Inflammatory macrophage treated with lipopolysaccharide for 4 hours (primary cell): ENCODE results near the gene FERMT3.

ENCODE experiments used
- DNase-seq: peaks from one replicate; pipeline ENCODE4 v3.0.0-alpha.2; 2020

The FERMT3 gene

GRCh38 chr11:64186492-64187165 is 19.9 kb upstream of the FERMT3 start:
- DNase-seq: no peak

GRCh38 chr11:64192434-64192833 is 14.1 kb upstream of the FERMT3 start:
- DNase-seq: peak; percentile 90

- DNase-seq: peak; percentile 70
Observed at GRCh38 chr11:64196626-64197025, 9.9 kb upstream of the FERMT3 start.

DNA sequence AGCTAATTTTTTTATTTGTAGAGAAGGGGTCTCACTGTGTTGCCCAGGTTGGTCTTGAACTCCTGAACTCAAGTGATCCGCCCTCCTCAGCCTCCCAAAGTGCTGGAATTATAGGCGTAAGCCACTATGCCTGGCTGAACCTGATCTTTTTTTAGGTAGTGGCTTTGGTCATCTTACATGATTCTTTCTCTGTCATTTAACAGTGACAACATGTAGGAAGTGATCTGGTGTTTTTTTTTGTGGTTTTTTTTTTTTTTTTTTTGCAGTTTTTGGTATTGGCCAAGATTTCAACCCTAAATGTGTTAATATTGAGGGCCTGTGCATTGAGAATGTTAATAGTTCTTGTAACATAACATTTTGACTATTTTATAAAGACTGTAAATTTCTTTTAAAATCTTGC is 8.0 kb upstream of the FERMT3 start:
- DNase-seq: peak; percentile 71

- no peak for DNase-seq
Observed at GRCh38 chr11:64201543-64201942, 5.0 kb upstream of the FERMT3 start.

- DNase-seq: no peak
Observed at GRCh38 chr11:64202992-64203391, 3.5 kb upstream of the FERMT3 start.

GRCh38 chr11:64203421-64204079 is 3.0 kb upstream of the FERMT3 start:
- no peak for DNase-seq

DNA sequence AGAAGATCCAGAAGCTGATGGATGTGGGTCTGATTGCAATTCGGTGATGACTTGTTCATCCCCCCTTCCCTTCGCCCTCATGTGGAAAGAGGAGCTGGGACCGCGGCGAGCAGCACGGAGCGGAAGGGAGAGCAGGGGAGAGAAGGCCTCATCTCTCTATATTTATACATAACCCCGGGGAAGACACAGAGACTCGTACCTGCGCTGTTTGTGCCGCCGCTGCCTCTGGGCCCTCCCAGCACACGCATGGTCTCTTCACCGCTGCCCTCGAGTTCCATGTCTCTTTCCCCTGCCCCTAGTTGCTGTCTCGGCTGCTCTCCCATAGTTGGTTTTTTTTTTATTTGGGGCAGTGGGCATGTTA is 2.5 kb upstream of the FERMT3 start:
- no peak for DNase-seq

DNA sequence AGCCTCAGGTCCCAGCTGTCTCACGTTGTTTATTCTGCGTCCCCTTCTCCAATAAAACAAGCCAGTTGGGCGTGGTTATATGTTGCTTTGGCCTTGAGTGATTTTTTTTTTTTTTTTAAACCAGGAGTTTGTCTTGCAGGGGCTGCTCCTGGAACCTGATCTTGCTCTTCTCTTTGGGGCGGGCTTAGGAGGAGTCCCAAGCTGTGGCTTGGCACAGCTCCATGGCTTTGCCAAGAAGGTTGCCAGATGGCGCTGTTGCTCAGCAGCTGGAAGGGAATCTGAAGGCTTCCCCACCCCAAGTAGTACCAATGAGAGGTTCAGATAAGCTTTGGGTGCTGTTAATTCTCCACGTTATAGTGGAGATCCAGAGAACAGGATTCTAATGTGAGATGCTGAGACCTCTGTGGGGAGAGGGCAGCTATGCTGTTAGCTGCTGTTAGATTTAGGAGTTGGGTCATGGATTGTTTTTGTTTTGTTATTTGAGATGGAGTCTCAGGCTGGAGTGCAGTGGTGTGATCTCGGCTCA is 2.0 kb upstream of the FERMT3 start:
- DNase-seq: peak; percentile 89

DNA sequence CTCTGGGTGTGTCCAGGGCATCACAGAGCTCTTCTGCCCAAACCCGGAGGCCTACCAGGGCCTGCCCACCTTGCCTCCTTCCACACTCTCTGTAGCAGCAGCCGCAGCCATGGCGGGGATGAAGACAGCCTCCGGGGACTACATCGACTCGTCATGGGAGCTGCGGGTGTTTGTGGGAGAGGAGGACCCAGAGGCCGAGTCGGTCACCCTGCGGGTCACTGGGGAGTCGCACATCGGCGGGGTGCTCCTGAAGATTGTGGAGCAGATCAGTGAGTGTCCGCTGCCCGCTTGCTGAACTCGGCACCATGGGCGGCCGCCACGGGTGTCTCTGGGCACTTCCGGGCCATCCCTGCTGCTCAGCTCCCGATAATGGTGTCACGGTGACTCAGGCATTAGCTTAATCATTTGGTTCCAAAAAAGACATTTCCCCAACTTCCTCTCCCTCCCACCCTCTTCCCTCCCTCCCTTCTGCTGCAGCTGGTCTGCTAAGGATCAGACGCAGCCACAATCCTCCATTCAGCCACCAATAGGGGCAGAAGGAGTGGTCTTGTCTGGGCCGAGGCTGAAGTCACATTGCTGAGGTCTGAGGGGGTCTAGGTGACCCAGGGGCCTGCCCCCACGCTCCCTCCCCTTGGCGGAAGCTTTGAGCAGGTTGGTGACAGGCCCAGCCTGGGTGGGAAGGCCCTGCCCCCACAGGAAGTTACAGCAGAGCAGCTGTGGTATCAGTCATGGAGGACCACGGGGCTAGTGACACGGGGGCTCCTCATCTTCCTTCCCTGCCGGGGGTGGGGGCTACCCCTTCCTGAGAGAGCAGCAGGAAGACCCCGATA is 950 bp downstream of the FERMT3 start:
- peak; percentile 94 for DNase-seq

GRCh38 chr11:64208086-64208795 is 1.7 kb downstream of the FERMT3 start:
- no peak for DNase-seq

DNA sequence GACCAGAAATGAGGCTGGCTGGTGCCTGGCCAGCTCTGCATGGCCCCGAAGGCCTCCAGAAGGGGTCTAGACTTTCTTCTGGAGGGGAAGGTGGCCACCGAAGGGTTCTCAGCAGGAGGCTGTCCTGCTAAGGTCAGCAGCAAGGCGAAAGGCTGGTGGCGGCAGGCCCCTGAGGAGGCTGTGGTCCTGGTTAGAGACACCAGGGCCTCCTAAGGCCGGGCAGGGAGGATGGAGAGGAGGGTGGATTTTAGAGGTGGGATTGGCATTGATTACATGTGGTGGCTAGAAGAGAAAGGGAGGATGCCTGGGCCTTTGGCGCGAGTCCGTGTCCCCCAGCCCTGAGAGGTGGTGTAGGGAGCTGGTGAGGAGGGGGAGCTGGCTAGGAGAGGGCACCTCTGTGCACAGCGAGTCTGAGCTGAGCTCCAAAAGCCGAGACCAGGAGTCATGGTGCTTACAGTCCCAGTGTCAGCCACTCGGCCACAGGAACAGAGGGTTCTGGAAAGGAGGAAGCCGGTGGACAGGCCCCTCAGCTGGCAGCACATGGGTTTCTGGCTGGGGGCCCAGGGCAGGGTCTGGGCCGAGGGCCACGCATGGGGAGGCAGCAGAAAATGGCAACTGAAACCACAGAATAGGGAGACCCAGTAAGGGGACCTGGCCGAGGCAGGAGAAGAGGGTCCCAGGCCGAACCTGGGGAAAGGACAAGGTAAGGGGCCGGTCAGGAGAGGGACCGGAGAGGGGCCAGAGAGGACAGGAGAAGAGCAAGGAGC is 2.5 kb downstream of the FERMT3 start:
- no peak for DNase-seq

GRCh38 chr11:64209563-64209843 is 3.0 kb downstream of the FERMT3 start:
- DNase-seq: no peak

DNA sequence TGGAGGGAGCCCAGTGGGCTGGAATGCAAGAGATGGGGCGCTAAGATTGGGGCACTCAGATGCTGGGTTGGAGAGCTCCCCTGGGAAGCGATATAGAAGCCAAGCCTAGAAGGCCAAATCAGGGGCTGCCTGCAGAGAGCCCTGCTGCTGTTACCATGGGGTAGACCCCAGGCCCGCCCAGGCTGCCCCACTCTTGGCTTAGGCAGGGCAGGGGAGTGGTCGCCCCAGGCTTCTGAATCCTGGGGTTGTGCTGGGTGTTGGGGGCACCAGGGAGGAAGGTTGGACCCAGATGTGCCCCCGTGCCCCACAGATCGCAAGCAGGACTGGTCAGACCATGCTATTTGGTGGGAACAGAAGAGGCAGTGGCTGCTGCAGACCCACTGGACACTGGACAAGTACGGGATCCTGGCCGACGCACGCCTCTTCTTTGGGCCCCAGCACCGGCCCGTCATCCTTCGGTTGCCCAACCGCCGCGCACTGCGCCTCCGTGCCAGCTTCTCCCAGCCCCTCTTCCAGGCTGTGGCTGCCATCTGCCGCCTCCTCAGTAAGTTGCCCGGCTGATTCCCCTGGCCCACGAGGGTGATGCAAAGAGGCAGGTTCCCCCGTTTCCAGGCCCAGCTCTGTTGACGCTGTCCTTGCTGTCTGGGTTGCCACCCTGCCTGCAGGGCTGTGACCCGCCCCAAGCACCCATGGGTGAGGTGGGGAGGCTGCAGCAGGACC is 3.9 kb downstream of the FERMT3 start:
- DNase-seq: no peak

DNA sequence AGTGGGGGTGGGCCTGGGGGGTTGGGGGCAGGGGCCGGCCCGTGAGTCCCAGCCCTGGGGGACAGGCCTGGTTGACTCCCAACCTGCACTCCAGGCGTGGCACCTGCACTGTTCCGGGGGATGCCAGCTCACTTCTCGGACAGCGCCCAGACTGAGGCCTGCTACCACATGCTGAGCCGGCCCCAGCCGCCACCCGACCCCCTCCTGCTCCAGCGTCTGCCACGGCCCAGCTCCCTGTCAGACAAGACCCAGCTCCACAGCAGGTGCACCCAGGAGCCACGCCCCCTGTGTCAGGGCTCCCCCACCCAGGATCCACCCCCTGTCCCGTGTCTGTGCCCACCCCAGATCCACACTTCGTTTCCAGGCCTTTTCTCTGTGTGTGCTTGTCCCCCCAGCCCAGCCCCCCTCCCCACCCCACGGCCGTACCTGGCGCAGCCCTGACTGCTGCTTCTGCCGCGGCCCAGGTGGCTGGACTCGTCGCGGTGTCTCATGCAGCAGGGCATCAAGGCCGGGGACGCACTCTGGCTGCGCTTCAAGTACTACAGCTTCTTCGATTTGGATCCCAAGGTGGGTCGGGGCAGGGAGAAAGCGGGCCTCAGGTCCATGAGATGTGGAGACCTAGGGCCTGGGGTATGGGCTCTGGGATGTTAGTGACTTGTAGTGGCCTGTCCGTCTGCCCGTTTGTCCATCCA is 4.8 kb downstream of the FERMT3 start:
- no peak for DNase-seq

- no peak for DNase-seq
Observed at GRCh38 chr11:64216879-64217278, 10.4 kb downstream of the FERMT3 start.

DNA sequence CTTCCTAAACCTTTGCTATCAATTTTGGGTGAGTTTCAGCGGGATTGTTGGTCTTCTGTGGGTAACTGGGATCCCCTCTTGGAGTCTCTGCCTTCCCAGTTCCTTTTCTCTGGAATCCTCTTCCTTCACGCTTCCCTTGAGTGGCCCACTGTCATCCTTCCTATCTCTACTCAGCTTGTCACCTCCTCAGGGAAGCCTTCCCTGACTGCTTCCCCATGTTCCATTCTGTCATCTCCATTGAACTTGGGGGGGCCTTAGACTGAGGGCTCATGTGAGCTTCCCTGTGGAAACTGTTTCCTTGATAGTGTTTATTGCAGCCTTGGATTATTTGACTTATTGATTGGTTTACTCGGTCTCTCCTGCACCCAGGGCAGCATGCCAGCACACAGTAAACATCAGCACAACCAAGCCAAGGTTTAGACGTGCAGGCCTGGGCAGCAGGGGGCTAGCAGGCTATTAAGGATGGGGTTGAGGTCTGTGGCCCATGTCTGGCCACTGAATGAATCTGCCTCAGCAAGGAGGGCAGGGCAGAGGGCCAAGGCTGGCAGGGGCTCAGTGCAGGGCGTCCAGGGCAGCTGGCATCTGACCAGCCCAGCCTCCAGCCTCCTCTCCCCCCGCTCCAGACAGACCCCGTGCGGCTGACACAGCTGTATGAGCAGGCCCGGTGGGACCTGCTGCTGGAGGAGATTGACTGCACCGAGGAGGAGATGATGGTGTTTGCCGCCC is 12.3 kb downstream of the FERMT3 start:
- no peak for DNase-seq

DNA sequence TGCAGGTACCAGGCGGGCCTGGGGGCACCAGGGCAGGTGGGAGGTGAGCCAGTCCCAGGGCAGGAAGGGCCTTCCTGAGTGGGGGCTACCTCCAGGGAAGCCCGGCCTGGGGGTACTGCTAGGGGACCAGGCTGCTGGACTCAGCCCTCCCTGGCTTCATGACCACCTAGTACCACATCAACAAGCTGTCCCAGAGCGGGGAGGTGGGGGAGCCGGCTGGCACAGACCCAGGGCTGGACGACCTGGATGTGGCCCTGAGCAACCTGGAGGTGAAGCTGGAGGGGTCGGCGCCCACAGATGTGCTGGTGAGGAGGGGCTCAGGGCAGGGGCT is 12.8 kb downstream of the FERMT3 start:
- no peak for DNase-seq

DNA sequence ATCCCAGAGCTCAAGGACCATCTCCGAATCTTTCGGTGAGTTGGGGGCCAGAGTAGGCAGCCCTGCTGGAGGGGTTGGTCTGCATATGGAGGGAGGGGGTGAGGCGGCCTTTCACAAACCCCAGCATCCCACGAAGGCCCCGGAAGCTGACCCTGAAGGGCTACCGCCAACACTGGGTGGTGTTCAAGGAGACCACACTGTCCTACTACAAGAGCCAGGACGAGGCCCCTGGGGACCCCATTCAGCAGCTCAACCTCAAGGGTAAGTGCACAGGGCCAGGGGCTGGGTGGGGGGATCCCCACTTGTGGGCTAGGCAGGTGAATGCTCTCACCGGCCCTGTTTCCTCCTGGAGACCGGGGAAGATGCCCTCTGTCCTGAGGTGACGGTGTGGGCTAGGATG is 13.2 kb downstream of the FERMT3 start:
- no peak for DNase-seq

- DNase-seq: no peak
Observed at GRCh38 chr11:64220271-64220670, 13.8 kb downstream of the FERMT3 start.

DNA sequence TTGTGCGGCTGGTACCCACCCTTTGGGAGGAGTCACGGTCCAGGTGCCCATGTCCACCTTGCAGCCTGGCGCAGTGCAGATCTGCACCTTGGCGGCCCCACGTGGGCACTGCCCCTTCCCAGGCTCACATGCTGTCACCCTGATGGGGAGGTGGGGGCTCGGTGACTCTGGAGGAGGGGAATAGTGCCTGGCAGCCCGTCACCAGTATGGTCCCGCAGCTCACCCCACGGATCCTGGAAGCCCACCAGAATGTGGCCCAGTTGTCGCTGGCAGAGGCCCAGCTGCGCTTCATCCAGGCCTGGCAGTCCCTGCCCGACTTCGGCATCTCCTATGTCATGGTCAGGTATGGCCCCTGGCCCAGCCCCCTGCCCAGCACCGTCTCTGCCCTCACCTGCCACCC is 14.3 kb downstream of the FERMT3 start:
- no peak for DNase-seq
